Fibroblast of villous mesenchyme (primary cell): ENCODE data around the gene EIF2B1. TPM values are rescaled to one million over a fixed set of nuclear protein-coding genes. Genes with fewer than 3 reads are reported as not detected.
"Not testable (repeated sequence)": the region's sequence is repeated elsewhere in the genome, so short reads cannot be mapped to it uniquely, and the experiment has no call there.

Source experiments
- DNase-seq: peaks from one replicate; pipeline ENCODE4 v3.0.0-alpha.2; 2010; ENCODE audit warnings: low read depth
- H3K4me3 ChIP-seq: 2 replicates; pipeline ENCODE4 v1.5.1; 2011; ENCODE audit warnings: low read depth, mild to moderate bottlenecking, low read length
- CTCF ChIP-seq: IDR thresholded peaks from 2 replicates; pipeline ENCODE4 v1.5.1; 2012; ENCODE audit warnings: low read depth, mild to moderate bottlenecking, low read length; ENCODE audit not compliant: insufficient read depth
- total RNA-seq: library from RNA; depleted of rRNA; stranded (reverse); fragments of >200 nt; gene quantifications from 2 replicates; pipeline ENCODE4 v1.2.3, GENCODE V29; 2012

The EIF2B1 gene
- total RNA-seq, 1 donor = 31.1 TPM

- TF ChIP-seq CTCF = no peak
- no peak for DNase-seq
- no peak overlapping the region for H3K4me3 ChIP-seq
Observed at GRCh38 chr12:123595729-123596128, 37.8 kb downstream of the EIF2B1 start.

GRCh38 chr12:123591702-123592481 lies 41.6 kb downstream of the EIF2B1 start:
- DNase-seq = peak; percentile 87
- TF ChIP-seq CTCF = no peak
- H3K4me3 ChIP-seq = no peak overlapping the region

- H3K4me3 ChIP-seq = no peak overlapping the region
- no peak for TF ChIP-seq CTCF
- no peak for DNase-seq
Observed at GRCh38 chr12:123580772-123581171, 52.7 kb downstream of the EIF2B1 start.

- H3K4me3 ChIP-seq, DNase-seq: not testable (repeated sequence)
Observed at GRCh38 chr12:123578829-123579228, 54.7 kb downstream of the EIF2B1 start.

GRCh38 chr12:123578243-123578642 lies 55.2 kb downstream of the EIF2B1 start:
- DNase-seq = no peak
- H3K4me3 ChIP-seq = no peak overlapping the region
- TF ChIP-seq CTCF = no peak

- no peak for TF ChIP-seq CTCF
- H3K4me3 ChIP-seq = no peak overlapping the region
- DNase-seq = no peak
Observed at GRCh38 chr12:123576611-123577010, 56.9 kb downstream of the EIF2B1 start.

- no peak for DNase-seq
- no peak overlapping the region for H3K4me3 ChIP-seq
- no peak for TF ChIP-seq CTCF
Observed at GRCh38 chr12:123573870-123574269, 59.6 kb downstream of the EIF2B1 start.
